ENCODE data around the gene NAV3.

NAV3 gene

GRCh38 chr12:78118036-78118435, 287.3 kb downstream of the NAV3 start:
- peak; percentile 24 for TF ChIP-seq CTCF (IDR thresholded peaks at IDR 0.05; ENCODE audit: low read depth, low read length, poor library complexity, severe bottlenecking)
- no peak for TF ChIP-seq EZH2phosphoT487 (IDR thresholded peaks at IDR 0.05; ENCODE audit: borderline replicate concordance, low read length)
- H3K4me2 ChIP-seq (ENCODE audit: low read length), result no peak overlapping the region
- no peaks in the 10 kb centered on the region for H3K9me2 ChIP-seq (replicated peaks; ENCODE audit: control insufficient read depth, low read length)
- peaks cover 23% of the 10 kb centered on the region for H3K4me1 ChIP-seq (ENCODE audit: control insufficient read depth, low read length)
- no peaks in the 10 kb centered on the region for H3K79me2 ChIP-seq (ENCODE audit: control insufficient read depth, low read length)
- no peaks in the 10 kb centered on the region for H4K20me1 ChIP-seq (ENCODE audit: control insufficient read depth, insufficient read depth, low read depth, low read length)
- no peak overlapping the region for H3K27ac ChIP-seq (ENCODE audit: low read depth, low read length)
- H3K36me3 ChIP-seq (ENCODE audit: control insufficient read depth, low read length), result no peaks in the 10 kb centered on the region
- no peaks in the 10 kb centered on the region for H3F3A ChIP-seq (ENCODE audit: control insufficient read depth, insufficient read depth)
- H3K9me3 ChIP-seq (ENCODE audit: control insufficient read depth, insufficient read depth, low read length), result peaks cover 13% of the 10 kb centered on the region; the same call in 1 of the 2 replicates
- H3K27me3 ChIP-seq (ENCODE audit: control insufficient read depth, low read length), result no peaks in the 10 kb centered on the region
- no peak overlapping the region for H3K4me3 ChIP-seq (ENCODE audit: low read length)

DNA sequence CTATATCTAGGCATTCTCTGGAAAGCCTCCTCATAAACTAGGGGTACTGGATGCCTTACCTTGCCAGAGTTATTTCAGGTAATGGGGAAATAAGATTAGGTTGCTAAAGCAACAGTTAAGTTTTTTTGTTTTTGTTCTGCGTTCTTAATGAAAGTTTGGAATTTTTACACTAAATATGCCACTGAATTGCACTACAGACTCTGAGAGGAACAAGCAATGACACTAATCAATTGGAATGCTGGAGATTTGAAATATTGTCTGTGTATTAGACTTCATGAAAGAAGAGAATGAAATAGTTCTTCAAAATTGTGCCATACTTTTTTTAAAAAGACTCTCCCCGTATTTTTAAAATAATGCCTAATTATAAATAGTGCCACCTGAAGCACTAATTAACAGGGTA, 287.8 kb downstream of the NAV3 start:
- TF ChIP-seq CTCF (IDR thresholded peaks at IDR 0.05; ENCODE audit: low read depth, low read length, poor library complexity, severe bottlenecking) (no peak), EZH2phosphoT487 (IDR thresholded peaks at IDR 0.05; ENCODE audit: borderline replicate concordance, low read length) (no peak)
- H3K36me3 ChIP-seq (ENCODE audit: control insufficient read depth, low read length), result no peaks in the 10 kb centered on the region

DNA sequence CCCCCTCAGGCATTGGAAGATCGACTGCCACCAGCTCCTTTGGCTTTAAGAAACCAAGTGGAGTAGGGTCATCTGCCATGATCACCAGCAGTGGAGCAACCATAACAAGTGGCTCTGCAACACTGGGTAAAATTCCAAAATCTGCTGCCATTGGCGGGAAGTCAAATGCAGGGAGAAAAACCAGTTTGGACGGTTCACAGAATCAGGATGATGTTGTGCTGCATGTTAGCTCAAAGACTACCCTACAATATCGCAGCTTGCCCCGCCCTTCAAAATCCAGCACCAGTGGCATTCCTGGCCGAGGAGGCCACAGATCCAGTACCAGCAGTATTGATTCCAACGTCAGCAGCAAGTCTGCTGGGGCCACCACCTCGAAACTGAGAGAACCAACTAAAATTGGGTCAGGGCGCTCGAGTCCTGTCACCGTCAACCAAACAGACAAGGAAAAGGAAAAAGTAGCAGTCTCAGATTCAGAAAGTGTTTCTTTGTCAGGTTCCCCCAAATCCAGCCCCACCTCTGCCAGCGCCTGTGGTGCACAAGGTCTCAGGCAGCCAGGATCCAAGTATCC, 288.7 kb downstream of the NAV3 start:
- Histone ChIP-seq H3F3A (ENCODE audit: control insufficient read depth, insufficient read depth) (no peaks in the 10 kb centered on the region), H3K4me1 (ENCODE audit: control insufficient read depth, low read length) (peaks cover 23% of the 10 kb centered on the region), H4K20me1 (ENCODE audit: control insufficient read depth, insufficient read depth, low read depth, low read length) (no peaks in the 10 kb centered on the region), H3K27me3 (ENCODE audit: control insufficient read depth, low read length) (no peaks in the 10 kb centered on the region), H3K9me3 (ENCODE audit: control insufficient read depth, insufficient read depth, low read length) (no peaks in the 10 kb centered on the region; the same call in 1 of the 2 replicates), H3K36me3 (ENCODE audit: control insufficient read depth, low read length) (no peaks in the 10 kb centered on the region), H3K27ac (ENCODE audit: low read depth, low read length) (no peak overlapping the region), H3K9me2 (replicated peaks; ENCODE audit: control insufficient read depth, low read length) (no peaks in the 10 kb centered on the region), H3K79me2 (ENCODE audit: control insufficient read depth, low read length) (no peaks in the 10 kb centered on the region), H3K4me3 (ENCODE audit: low read length) (no peak overlapping the region), H3K4me2 (ENCODE audit: low read length) (no peak overlapping the region)
- TF ChIP-seq EZH2phosphoT487 (IDR thresholded peaks at IDR 0.05; ENCODE audit: borderline replicate concordance, low read length) (no peak), CTCF (IDR thresholded peaks at IDR 0.05; ENCODE audit: low read depth, low read length, poor library complexity, severe bottlenecking) (no peak)

More for the DNA sequence above, 287.8 kb downstream of the NAV3 start:
- Histone ChIP-seq H3K27me3 (ENCODE audit: control insufficient read depth, low read length) (no peaks in the 10 kb centered on the region), H3K9me2 (replicated peaks; ENCODE audit: control insufficient read depth, low read length) (no peaks in the 10 kb centered on the region), H3K4me2 (ENCODE audit: low read length) (no peak overlapping the region), H3F3A (ENCODE audit: control insufficient read depth, insufficient read depth) (no peaks in the 10 kb centered on the region), H4K20me1 (ENCODE audit: control insufficient read depth, insufficient read depth, low read depth, low read length) (no peaks in the 10 kb centered on the region), H3K4me1 (ENCODE audit: control insufficient read depth, low read length) (peaks cover 23% of the 10 kb centered on the region), H3K79me2 (ENCODE audit: control insufficient read depth, low read length) (no peaks in the 10 kb centered on the region), H3K9me3 (ENCODE audit: control insufficient read depth, insufficient read depth, low read length) (peaks cover 9% of the 10 kb centered on the region; the same call in 1 of the 2 replicates), H3K4me3 (ENCODE audit: low read length) (no peak overlapping the region), H3K27ac (ENCODE audit: low read depth, low read length) (no peak overlapping the region)
